ENCODE results near the gene XRN1. TPM values are rescaled to one million over a fixed set of nuclear protein-coding genes. Genes with fewer than 3 reads are reported as not detected.
"Not testable (repeated sequence)": the region's sequence is repeated elsewhere in the genome, so short reads cannot be mapped to it uniquely, and the experiment has no call there.

The XRN1 gene
- total and polyA plus RNA-seq, 2 donors (not counting 1 experiment from before 2014, with no cell fraction given) = 19.9 to 55.7 TPM

- Histone ChIP-seq H3K4me3 (replicated peaks in 1 of 4; ENCODE audit: control extremely low read depth in 1 of 4, insufficient read depth in 1 of 4, low read depth in 3 of 4, low read length in 4 of 4) (no peak overlapping the region), H3K27ac (ENCODE audit: insufficient read depth, low read length) (no peak overlapping the region), H3K9ac (ENCODE audit: insufficient read depth, low read length) (no peak overlapping the region), H3K4me2 (ENCODE audit: extremely low read depth, insufficient read depth, low read length) (no peak overlapping the region), H3K4me1 (ENCODE audit: control insufficient read depth, extremely low read depth, insufficient read depth, low read length) (no peaks in the 10 kb centered on the region), H3K79me2 (ENCODE audit: control insufficient read depth, insufficient read depth, low read length) (no peaks in the 10 kb centered on the region), H3K9me3 (ENCODE audit: control insufficient read depth, insufficient read depth, low read depth, low read length) (no peaks in the 10 kb centered on the region), H3K27me3 (ENCODE audit: control insufficient read depth, insufficient read depth, low read length) (no peaks in the 10 kb centered on the region), H2AFZ (ENCODE audit: low read length) (no peak overlapping the region), H4K20me1 (ENCODE audit: control insufficient read depth, extremely low read depth, insufficient read depth, low read length) (no peaks in the 10 kb centered on the region), H3K36me3 (ENCODE audit: control insufficient read depth, insufficient read depth, low read length) (no peaks in the 10 kb centered on the region)
- no peak for DNase-seq (ENCODE audit: low read depth in 2 of 2)
- TF ChIP-seq EZH2 (IDR thresholded peaks at IDR 0.05; ENCODE audit: low read length, missing control alignments) (no peak), CTCF (conservative IDR thresholded peaks at IDR 0.05 in 1 of 2, IDR thresholded peaks at IDR 0.05 in 1 of 2; ENCODE audit: low read depth in 1 of 2, low read length in 2 of 2) (no peak)
These were observed 62.8 kb downstream of the XRN1 start for GRCh38 chr3:142385078-142385477.

- Histone ChIP-seq H3K9ac (ENCODE audit: insufficient read depth, low read length) (no peak overlapping the region), H3K4me1 (ENCODE audit: control insufficient read depth, extremely low read depth, insufficient read depth, low read length) (no peaks in the 10 kb centered on the region), H4K20me1 (ENCODE audit: control insufficient read depth, extremely low read depth, insufficient read depth, low read length) (no peaks in the 10 kb centered on the region), H3K4me3 (replicated peaks in 1 of 4; ENCODE audit: control extremely low read depth in 1 of 4, insufficient read depth in 1 of 4, low read depth in 3 of 4, low read length in 4 of 4) (no peak overlapping the region), H3K27me3 (ENCODE audit: control insufficient read depth, insufficient read depth, low read length) (no peaks in the 10 kb centered on the region), H3K36me3 (ENCODE audit: control insufficient read depth, insufficient read depth, low read length) (peaks cover 2% of the 10 kb centered on the region), H3K27ac (ENCODE audit: insufficient read depth, low read length) (no peak overlapping the region), H3K79me2 (ENCODE audit: control insufficient read depth, insufficient read depth, low read length) (no peaks in the 10 kb centered on the region), H2AFZ (ENCODE audit: low read length) (no peak overlapping the region), H3K4me2 (ENCODE audit: extremely low read depth, insufficient read depth, low read length) (no peak overlapping the region), H3K9me3 (ENCODE audit: control insufficient read depth, insufficient read depth, low read depth, low read length) (no peaks in the 10 kb centered on the region)
- TF ChIP-seq EZH2 (IDR thresholded peaks at IDR 0.05; ENCODE audit: low read length, missing control alignments) (no peak), CTCF (conservative IDR thresholded peaks at IDR 0.05 in 1 of 2, IDR thresholded peaks at IDR 0.05 in 1 of 2; ENCODE audit: low read depth in 1 of 2, low read length in 2 of 2) (no peak)
- no peak for DNase-seq (ENCODE audit: low read depth in 2 of 2)
These were observed 73.2 kb downstream of the XRN1 start for GRCh38 chr3:142374687-142375086.

- H3K4me3 ChIP-seq (replicated peaks in 1 of 4; ENCODE audit: control extremely low read depth in 1 of 4, insufficient read depth in 1 of 4, low read depth in 3 of 4, low read length in 4 of 4); H3K36me3 ChIP-seq (ENCODE audit: control insufficient read depth, insufficient read depth, low read length); H3K27ac ChIP-seq (ENCODE audit: insufficient read depth, low read length); H3K27me3 ChIP-seq (ENCODE audit: control insufficient read depth, insufficient read depth, low read length); H3K4me1 ChIP-seq (ENCODE audit: control insufficient read depth, extremely low read depth, insufficient read depth, low read length); H3K9me3 ChIP-seq (ENCODE audit: control insufficient read depth, insufficient read depth, low read depth, low read length); H4K20me1 ChIP-seq (ENCODE audit: control insufficient read depth, extremely low read depth, insufficient read depth, low read length); H3K9ac ChIP-seq (ENCODE audit: insufficient read depth, low read length); H2AFZ ChIP-seq (ENCODE audit: low read length); H3K79me2 ChIP-seq (ENCODE audit: control insufficient read depth, insufficient read depth, low read length); H3K4me2 ChIP-seq (ENCODE audit: extremely low read depth, insufficient read depth, low read length): not testable (repeated sequence)
- DNase-seq (ENCODE audit: low read depth in 2 of 2) = peak in 1 of 2 donors; percentile 3
These were observed 78.3 kb downstream of the XRN1 start for GRCh38 chr3:142369576-142369975.
